Fibroblast of the conjunctiva (primary cell): ENCODE data around the gene ASPG.
"Not testable (repeated sequence)": the region's sequence is repeated elsewhere in the genome, so short reads cannot be mapped to it uniquely, and the experiment has no call there.

ENCODE experiments used
- DNase-seq: peaks from one replicate; pipeline ENCODE4 v3.0.0-alpha.2; 2010; ENCODE audit warnings: low read depth

Gene ASPG

GRCh38 chr14:104147346-104148125 is 62.0 kb downstream of the ASPG start:
- DNase-seq = no peak

- no peak for DNase-seq
Observed at GRCh38 chr14:104148433-104149277, 63.2 kb downstream of the ASPG start.

GRCh38 chr14:104149278-104149595 is 63.7 kb downstream of the ASPG start:
- no peak for DNase-seq

GRCh38 chr14:104149617-104150135 is 64.2 kb downstream of the ASPG start:
- DNase-seq = peak; percentile 34

GRCh38 chr14:104150136-104151025 is 64.9 kb downstream of the ASPG start:
- DNase-seq = peak; percentile 75

- no peak for DNase-seq
Observed at GRCh38 chr14:104151026-104151381, 65.5 kb downstream of the ASPG start.

GRCh38 chr14:104151566-104152245 is 66.2 kb downstream of the ASPG start:
- DNase-seq = no peak

- no peak for DNase-seq
Observed at GRCh38 chr14:104152246-104152575, 66.7 kb downstream of the ASPG start.

- no peak for DNase-seq
Observed at GRCh38 chr14:104152686-104153393, 67.3 kb downstream of the ASPG start.

- DNase-seq = not testable (repeated sequence)
Observed at GRCh38 chr14:104153394-104153755, 67.9 kb downstream of the ASPG start.

- DNase-seq = no peak
Observed at GRCh38 chr14:104154246-104154645, 68.7 kb downstream of the ASPG start.

- no peak for DNase-seq
Observed at GRCh38 chr14:104155513-104155912, 70.0 kb downstream of the ASPG start.

- no peak for DNase-seq
Observed at GRCh38 chr14:104156142-104156541, 70.6 kb downstream of the ASPG start.

GRCh38 chr14:104157016-104157928 is 71.8 kb downstream of the ASPG start:
- no peak for DNase-seq

- DNase-seq = no peak
Observed at GRCh38 chr14:104158827-104159798, 73.6 kb downstream of the ASPG start.

GRCh38 chr14:104159990-104160389 is 74.5 kb downstream of the ASPG start:
- DNase-seq = no peak

- DNase-seq = no peak
Observed at GRCh38 chr14:104161602-104162367, 76.3 kb downstream of the ASPG start.

GRCh38 chr14:104162495-104162894 is 77.0 kb downstream of the ASPG start:
- no peak for DNase-seq
